Body of pancreas (tissue), 4 donors: Measurements from ENCODE around the gene MRTFB.

Source experiments
- CTCF ChIP-seq, 7 experiments: fragments of 450-650 bp in 4 of 7; fragments of 200-600 bp in 3 of 7; sonication (generic) in 3 of 7; IDR thresholded peaks; one replicate each; pipeline ENCODE4 v1.5.1; 2016 to 2019; ENCODE audit warnings: antibody characterized with exemption in 7 of 7
- POLR2A ChIP-seq, 3 donors: fragments of 450-650 bp; IDR thresholded peaks; one replicate each; pipeline ENCODE4 v1.6.1; 2016; ENCODE audit warnings: antibody characterized with exemption in 3 of 3, mild to moderate bottlenecking in 2 of 3

- TF ChIP-seq CTCF (IDR thresholded peaks at IDR 0.05) (no peak), POLR2A (IDR thresholded peaks at IDR 0.05) (no peak)
Observed at GRCh38 chr16:14263769-14264168, 192.7 kb downstream of the MRTFB start.
